H1 (cell line): ENCODE measurements around the gene BTBD9. TPM values are rescaled to one million over a fixed set of nuclear protein-coding genes. Genes with fewer than 3 reads are reported as not detected.

ENCODE experiments used
- CTCF ChIA-PET: fragments of 300-600 bp; sonication (Branson Sonifier 250); formaldehyde crosslinking; loops from one replicate; lab custom pipeline; 2021; ENCODE audit not compliant: partially characterized antibody; lab: Charles Lee
- POLR2A ChIA-PET: fragments of 300-600 bp; sonication (Branson Sonifier 250); formaldehyde crosslinking; loops from one replicate; lab custom pipeline; 2021; ENCODE audit warnings: inconsistent platforms; ENCODE audit not compliant: partially characterized antibody; lab: Charles Lee
- DNase-seq, 2 experiments: peaks; one replicate each; pipeline versions ENCODE4 v3.0.0 to v3.0.0-alpha.2; 2010 to 2022; ENCODE audit warnings: low spot score in 2 of 2, low read depth in 1 of 2, mixed read lengths in 1 of 2
- FAIRE-seq: peaks from 2 replicates; lab custom pipeline; 2011; peaks lifted over from hg19 to GRCh38; lab: Jason Lieb, UNC
- H2AFZ ChIP-seq: 2 replicates; pipeline ENCODE4 v1.8.1; 2012; ENCODE audit warnings: low read length, inconsistent platforms
- H2AK5ac ChIP-seq: 2 replicates; pipeline ENCODE4 v1.6.1; 2013; ENCODE audit warnings: low read depth, low read length
- H2BK120ac ChIP-seq: replicated peaks from 2 replicates; pipeline ENCODE3; 2013; ENCODE audit warnings: low read depth, low read length, inconsistent platforms
- H2BK12ac ChIP-seq: 2 replicates; pipeline ENCODE4 v1.6.1; 2013; ENCODE audit warnings: low read depth, low read length
- H2BK15ac ChIP-seq: 2 replicates; pipeline ENCODE4 v1.6.1; 2013; ENCODE audit warnings: low read length
- H2BK20ac ChIP-seq: 2 replicates; pipeline ENCODE4 v1.6.1; 2013; ENCODE audit warnings: low read length
- H2BK5ac ChIP-seq: 2 replicates; pipeline ENCODE4 v1.6.1; 2013; ENCODE audit warnings: low read depth, low read length
- H3K14ac ChIP-seq: 2 replicates; pipeline ENCODE4 v1.6.1; 2013; ENCODE audit warnings: inconsistent platforms; ENCODE audit not compliant: insufficient read length
- H3K18ac ChIP-seq: 2 replicates; pipeline ENCODE4 v1.6.1; 2013; ENCODE audit warnings: low read length; ENCODE audit errors: extremely low read depth
- H3K23ac ChIP-seq: 2 replicates; pipeline ENCODE4 v1.6.1; 2013; ENCODE audit warnings: inconsistent platforms; ENCODE audit not compliant: insufficient read length
- H3K23me2 ChIP-seq: 2 replicates; pipeline ENCODE4 v1.6.1; 2013; ENCODE audit warnings: low read depth, low read length
- H3K27ac ChIP-seq: 2 replicates; pipeline ENCODE4 v1.6.1; 2011; ENCODE audit warnings: low read depth, low read length, inconsistent platforms
- H3K27me3 ChIP-seq, 4 experiments: replicated peaks in 1 of 4; 1 replicate in 1 of 4; 2 replicates in 3 of 4; pipeline versions ENCODE4 v1.6.1 to v1.8.1; 2011 to 2013; ENCODE audit warnings: low read length in 3 of 4, mild to moderate bottlenecking in 3 of 4, inconsistent platforms in 2 of 4, mixed read lengths in 2 of 4, moderate library complexity in 1 of 4; ENCODE audit not compliant: control insufficient read depth in 3 of 4, insufficient read depth in 3 of 4; ENCODE audit errors: extremely low read depth in 1 of 4
- H3K36me3 ChIP-seq, 4 experiments: 2 replicates each; pipeline versions ENCODE4 v1.6.1 to v1.8.1; 2011 to 2013; ENCODE audit warnings: mild to moderate bottlenecking in 4 of 4, low read length in 3 of 4, moderate library complexity in 2 of 4, control low read depth in 1 of 4, inconsistent platforms in 1 of 4; ENCODE audit not compliant: insufficient read depth in 4 of 4, control insufficient read depth in 2 of 4
- H3K4ac ChIP-seq: replicated peaks from 2 replicates; pipeline ENCODE3; 2013; ENCODE audit warnings: low read length, low read depth, mixed read lengths, inconsistent platforms; ENCODE audit not compliant: insufficient read length
- H3K4me1 ChIP-seq, 4 experiments: replicated peaks in 1 of 4; 1 replicate in 1 of 4; 2 replicates in 3 of 4; pipeline versions ENCODE4 v1.6.1 to v1.8.1; 2011 to 2013; ENCODE audit warnings: low read length in 3 of 4, inconsistent platforms in 2 of 4, mixed read lengths in 1 of 4; ENCODE audit not compliant: insufficient read depth in 4 of 4, control insufficient read depth in 3 of 4
- H3K4me2 ChIP-seq, 2 experiments: 2 replicates each; pipeline versions ENCODE4 v1.6.1 to v1.8.1; 2011 to 2013; ENCODE audit warnings: low read depth in 2 of 2, low read length in 2 of 2, control low read depth in 1 of 2, inconsistent platforms in 1 of 2, mild to moderate bottlenecking in 1 of 2; ENCODE audit not compliant: insufficient read depth in 1 of 2
- H3K4me3 ChIP-seq, 4 experiments: fragments of 200-600, 300-600 bp in 1 of 4; sonication (generic), shearing (Covaris generic), sonication (Bioruptor Twin) in 1 of 4; 2 replicates each; pipeline versions ENCODE4 v1.5.1 to v1.8.1; 2011 to 2016; ENCODE audit warnings: low read length in 4 of 4, low read depth in 3 of 4, control low read depth in 2 of 4, inconsistent platforms in 2 of 4, mild to moderate bottlenecking in 2 of 4, mixed read lengths in 1 of 4, moderate library complexity in 1 of 4; ENCODE audit not compliant: insufficient read depth in 2 of 4; ENCODE audit errors: extremely low read depth in 1 of 4
- H3K56ac ChIP-seq: replicated peaks from 2 replicates; pipeline ENCODE3; 2013; ENCODE audit warnings: low read depth, mild to moderate bottlenecking, mixed read lengths, low read length, inconsistent platforms; ENCODE audit not compliant: insufficient read length
- H3K79me1 ChIP-seq: 2 replicates; pipeline ENCODE4 v1.6.1; 2013; ENCODE audit warnings: low read depth, low read length, control low read depth
- H3K79me2 ChIP-seq, 2 experiments: 2 replicates each; pipeline versions ENCODE4 v1.6.1 to v1.8.1; 2012 to 2013; ENCODE audit warnings: low read length in 2 of 2, mild to moderate bottlenecking in 2 of 2, inconsistent platforms in 1 of 2; ENCODE audit not compliant: insufficient read depth in 2 of 2, control insufficient read depth in 1 of 2
- H3K9ac ChIP-seq, 4 experiments: replicated peaks in 1 of 4; 1 replicate in 1 of 4; 2 replicates in 3 of 4; pipeline versions ENCODE4 v1.6.1 to v1.8.1; 2011 to 2013; ENCODE audit warnings: low read depth in 3 of 4, low read length in 3 of 4, control low read depth in 2 of 4, mild to moderate bottlenecking in 2 of 4, moderate library complexity in 2 of 4, inconsistent platforms in 1 of 4; ENCODE audit errors: extremely low read depth in 1 of 4
- H3K9me3 ChIP-seq, 2 experiments: 2 replicates each; pipeline versions ENCODE4 v1.6.1 to v1.8.1; 2012 to 2013; ENCODE audit warnings: mild to moderate bottlenecking in 2 of 2, moderate library complexity in 2 of 2, control low read depth in 1 of 2, inconsistent platforms in 1 of 2, low read depth in 1 of 2, low read length in 1 of 2, mixed read lengths in 1 of 2; ENCODE audit not compliant: insufficient read depth in 2 of 2
- H4K20me1 ChIP-seq, 2 experiments: replicated peaks in 1 of 2; 2 replicates each; pipeline versions ENCODE3 to v1.8.1; 2011 to 2013; ENCODE audit warnings: inconsistent platforms in 2 of 2, low read length in 2 of 2, mild to moderate bottlenecking in 1 of 2; ENCODE audit not compliant: insufficient read depth in 2 of 2, control insufficient read depth in 1 of 2
- H4K5ac ChIP-seq: 2 replicates; pipeline ENCODE4 v1.6.1; 2013; ENCODE audit warnings: low read length, low read depth, mixed read lengths, inconsistent platforms; ENCODE audit not compliant: insufficient read length
- H4K8ac ChIP-seq: 2 replicates; pipeline ENCODE4 v1.8.0; 2013; ENCODE audit warnings: mild to moderate bottlenecking, moderate library complexity, low read length, inconsistent platforms; ENCODE audit not compliant: insufficient read depth; ENCODE audit errors: extremely low read depth
- H4K91ac ChIP-seq: replicated peaks from 2 replicates; pipeline ENCODE3; 2013; ENCODE audit warnings: low read length, mixed read lengths, inconsistent platforms; ENCODE audit not compliant: insufficient read length
- BACH1 ChIP-seq: IDR thresholded peaks from 2 replicates; pipeline ENCODE4 v1.6.1; 2012; ENCODE audit warnings: low read length, improper control_type of control experiment
- MAFK ChIP-seq: IDR thresholded peaks from 2 replicates; pipeline ENCODE4 v1.6.1; 2012; ENCODE audit warnings: low read depth, mild to moderate bottlenecking, improper control_type of control experiment, low read length
- RBBP5 ChIP-seq: IDR thresholded peaks from 2 replicates; pipeline ENCODE4 v1.7.1; 2012; ENCODE audit warnings: low read depth, mild to moderate bottlenecking, inconsistent platforms, low read length, moderate library complexity, borderline replicate concordance
- SP1 ChIP-seq: IDR thresholded peaks from 2 replicates; pipeline ENCODE4 v1.6.1; 2011; ENCODE audit warnings: low read depth, low read length
- WGBS, 2 experiments: shearing (Covaris generic) in 1 of 2; methylation state at CpG; one replicate each; pipeline versions ENCODE4 v1.1.6 to v1.1.7; 2013 to 2015; ENCODE audit warnings: low lambda C conversion rate in 2 of 2, mixed read lengths in 2 of 2, inconsistent platforms in 1 of 2, low coverage in 1 of 2, missing lambda C conversion rate in 1 of 2; ENCODE audit not compliant: insufficient replicate concordance in 2 of 2, insufficient coverage in 1 of 2, insufficient read length in 1 of 2; ENCODE audit errors: extremely low coverage in 1 of 2, missing lambda C conversion rate in 1 of 2; 5-methylcytosine and 5-hydroxymethylcytosine counted together
- polyA plus RNA-seq, 7 experiments: library from polyadenylated mRNA; depleted of rRNA in 3 of 7; stranded (reverse) in 5 of 7; unstranded in 2 of 7; fragments of >200 nt in 5 of 7; fragments of 200-250 nt in 2 of 7; gene quantifications; 1 replicate in 5 of 7; 2 replicates in 1 of 7; 4 replicates in 1 of 7; pipeline versions ENCODE4 v1.2.1 to v1.2.3, GENCODE V29; 2011 to 2013; ENCODE audit warnings: missing spikeins in 2 of 7, mixed read lengths in 2 of 7
- total RNA-seq: library from RNA; stranded (reverse); fragmentation: NEBNext Ultra II Directional; extraction: Animal tissue kit (Norgen Biotek cat#: 25700); gene quantifications from 2 replicates; pipeline ENCODE4 v1.2.1, GENCODE V29; 2021

Gene BTBD9
- total and polyA plus RNA-seq, 2 of the 8 experiments (the other 6 are each of a cell fraction or from before 2014, with no cell fraction given): 0.92 to 4.1 TPM

DNA sequence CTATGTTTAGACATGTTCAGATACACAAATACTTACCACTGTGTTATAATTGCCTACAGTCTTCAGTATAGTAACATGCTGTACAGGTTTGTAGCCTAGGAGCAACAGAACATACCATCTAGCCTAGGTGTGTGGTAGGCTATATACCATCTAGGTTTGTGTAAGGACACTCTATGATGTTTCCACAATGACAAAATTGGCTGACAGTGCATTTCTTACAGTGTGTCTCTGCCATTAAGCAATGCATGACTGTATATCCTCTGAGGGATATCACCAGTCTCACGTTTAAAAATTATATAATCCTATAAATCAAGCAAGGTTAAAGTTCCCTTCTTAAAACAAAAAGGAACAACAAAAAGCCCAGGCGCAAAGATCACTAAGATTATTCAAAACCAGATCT lies 352.2 kb downstream of the BTBD9 start:
- no peak overlapping the region for H2AK5ac ChIP-seq
- H3K27ac ChIP-seq: no peak overlapping the region
- H3K9me3 ChIP-seq: no peaks in the 10 kb centered on the region
- H2BK120ac ChIP-seq: no peak overlapping the region
- H3K23me2 ChIP-seq: no peaks in the 10 kb centered on the region
- H4K91ac ChIP-seq: no peak overlapping the region
- H3K18ac ChIP-seq: no peak overlapping the region
- H2BK20ac ChIP-seq: no peak overlapping the region
- H3K79me1 ChIP-seq: no peaks in the 10 kb centered on the region
- H3K4me3 ChIP-seq: no peak overlapping the region
- FAIRE-seq (no peak), DNase-seq (no peak)
- H3K4me1 ChIP-seq: peaks cover 0 to 1% (median 0%) of the 10 kb centered on the region in 4 experiments; a peak in 2 of 7 replicates
- ChIA-PET POLR2A (no interaction called here), CTCF (interaction anchor here (0.8 kb wide), 1 partner anchor 138 kb away, joined by 5 read pairs; no protein-coding TSS in a partner anchor)
- no peak overlapping the region for H3K4me2 ChIP-seq
- no peaks in the 10 kb centered on the region for H3K36me3 ChIP-seq
- no peak overlapping the region for H3K14ac ChIP-seq
- no peak overlapping the region for H2BK5ac ChIP-seq
- no peak overlapping the region for H4K8ac ChIP-seq
- no peaks in the 10 kb centered on the region for H4K20me1 ChIP-seq
- H3K27me3 ChIP-seq: no peaks in the 10 kb centered on the region
- no peak overlapping the region for H3K4ac ChIP-seq
- H2BK12ac ChIP-seq: no peak overlapping the region
- H4K5ac ChIP-seq: no peak overlapping the region
- H3K9ac ChIP-seq: no peak overlapping the region
- H3K23ac ChIP-seq: no peak overlapping the region
- no peaks in the 10 kb centered on the region for H3K79me2 ChIP-seq
- no peak overlapping the region for H2AFZ ChIP-seq
- H2BK15ac ChIP-seq: no peak overlapping the region
- no peak overlapping the region for H3K56ac ChIP-seq
- WGBS, 2 experiments: 92% methylated on average over 2 of the region's 2 CpGs; no CpG with 5 or more reads in 1 of the 2 experiments
- TF ChIP-seq MAFK: peak; percentile 35; the same call in 1 of the 2 replicates
- no peak for TF ChIP-seq SP1
- no peak for TF ChIP-seq BACH1
- no peak for TF ChIP-seq RBBP5
